Amygdala (tissue), 56 donors: ENCODE data around the gene COL8A2.

ENCODE experiments used
- DNase-seq, 56 donors: peaks; one replicate each; lab custom pipeline; 2025; lab: John Stamatoyannopoulos, UW

COL8A2 gene

GRCh38 chr1:36137776-36138175 is 12.8 kb upstream of the COL8A2 start:
- peak in 1 of 56 donors; percentile 17 for DNase-seq

DNA sequence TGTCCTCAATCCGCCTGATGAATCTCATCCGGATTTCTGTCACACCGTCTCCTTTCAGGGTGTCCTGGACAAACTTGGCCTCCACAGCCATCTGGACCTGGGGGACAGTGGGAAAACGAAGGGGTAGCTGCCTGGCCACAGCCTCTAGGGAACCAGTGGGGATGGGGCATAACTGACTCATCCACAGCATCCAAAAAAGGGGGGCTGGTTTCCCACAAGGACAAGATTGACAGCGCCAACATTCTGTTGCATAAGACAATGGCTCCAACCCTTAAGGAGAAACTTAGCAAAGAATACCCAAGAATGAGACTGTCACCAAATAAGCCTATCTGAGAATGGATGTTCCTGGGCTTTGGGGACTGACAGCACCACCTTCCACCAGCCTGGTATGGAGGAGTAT is 12.2 kb upstream of the COL8A2 start:
- DNase-seq: no peak

DNA sequence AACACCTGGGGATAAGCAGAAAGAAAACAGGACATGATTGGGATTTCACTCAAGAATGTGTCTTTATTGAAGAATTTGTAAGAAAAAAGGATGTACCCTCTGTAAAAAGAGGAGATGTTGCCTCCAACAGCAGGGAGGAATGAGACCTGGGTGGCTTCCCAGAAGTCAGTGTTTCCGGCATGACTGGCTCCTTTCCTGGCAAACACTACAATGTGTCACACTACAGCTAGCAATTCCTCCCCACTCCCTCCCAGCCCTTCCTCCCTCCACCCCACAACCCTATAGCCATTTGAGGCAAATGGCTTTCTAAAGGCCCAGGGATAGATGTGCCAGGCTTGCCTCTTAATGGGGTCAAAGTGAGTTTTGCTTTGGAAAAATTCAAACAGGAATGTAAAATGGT is 11.5 kb upstream of the COL8A2 start:
- DNase-seq: no peak

DNA sequence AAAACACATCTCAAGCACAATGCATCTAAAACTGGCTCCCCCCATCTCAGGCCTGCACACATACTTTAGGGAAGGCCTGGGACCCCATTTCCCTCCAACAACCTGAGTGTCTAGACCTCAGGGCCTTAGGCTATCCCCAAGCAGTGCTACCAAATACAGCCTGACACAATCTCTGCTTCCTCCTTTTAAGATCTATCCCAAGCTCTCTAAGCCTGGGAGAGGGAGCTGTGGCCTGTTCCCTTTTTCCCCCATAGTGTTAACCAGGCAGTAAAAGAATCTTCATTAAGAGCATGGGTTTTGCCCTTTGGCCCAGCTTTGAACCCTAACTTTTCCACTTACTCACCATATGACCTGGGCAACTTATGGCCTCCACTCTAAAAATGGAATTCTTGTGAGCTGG is 10.8 kb upstream of the COL8A2 start:
- DNase-seq: no peak

DNA sequence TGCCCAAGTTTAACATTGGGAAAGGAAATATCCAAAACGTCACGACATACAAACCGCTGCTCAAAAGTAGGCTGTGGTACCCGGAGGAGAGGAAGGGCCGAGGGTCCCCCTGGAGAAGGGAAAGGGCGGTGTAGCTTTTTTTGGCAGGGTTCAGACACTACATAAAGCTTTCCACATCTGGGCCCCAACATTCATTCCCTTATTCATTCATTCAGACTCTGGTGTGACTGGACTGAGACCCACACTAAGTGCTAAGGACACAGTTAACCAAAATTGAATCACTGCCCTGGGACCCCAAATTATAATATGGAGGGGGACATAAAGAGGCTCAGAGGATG is 10.3 kb upstream of the COL8A2 start:
- no peak for DNase-seq

- peak in 37 of 56 donors; percentile 7 to 77 (median 34) for DNase-seq
Measured at GRCh38 chr1:36134505-36135329, 9.7 kb upstream of the COL8A2 start.

DNA sequence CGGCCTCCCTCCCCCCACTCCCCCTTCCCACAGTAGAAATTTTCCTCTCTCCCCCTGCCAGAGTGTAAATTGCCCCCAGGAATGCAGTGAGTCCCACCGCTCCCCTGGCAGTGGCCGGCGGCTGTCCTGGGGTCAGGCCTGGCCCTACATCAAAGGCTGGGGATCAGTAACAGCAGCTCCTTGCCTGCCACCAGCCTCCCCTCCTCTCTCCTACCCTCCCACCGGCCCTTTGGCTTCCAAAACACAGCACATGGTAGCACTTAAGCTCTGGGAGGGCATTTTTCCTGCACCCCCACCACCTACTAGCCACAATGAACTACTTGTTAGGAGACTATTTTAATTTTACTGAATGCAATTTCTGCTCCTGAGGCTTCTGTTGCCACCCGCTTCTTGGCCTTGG is 9.0 kb upstream of the COL8A2 start:
- DNase-seq: no peak

DNA sequence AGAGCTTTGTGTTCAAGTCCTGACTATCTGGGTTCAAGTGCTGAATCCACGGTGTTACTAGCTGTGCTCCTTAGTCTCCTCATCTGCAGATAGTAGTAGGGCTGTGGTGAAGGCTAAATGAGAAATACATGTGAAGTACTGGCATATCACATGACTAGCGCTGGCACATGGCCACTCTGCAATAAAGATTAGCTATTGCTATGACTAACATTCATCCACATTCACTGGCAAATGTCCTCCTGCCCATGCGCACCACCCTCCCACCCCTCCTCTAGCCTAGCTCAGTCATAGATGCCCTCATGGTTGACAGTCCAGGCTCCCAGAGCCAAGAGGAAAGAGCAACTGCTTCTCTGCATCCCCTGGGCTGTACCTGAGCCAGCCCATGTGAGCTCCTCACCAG is 8.5 kb upstream of the COL8A2 start:
- peak in 22 of 56 donors; percentile 10 to 72 (median 28) for DNase-seq

DNA sequence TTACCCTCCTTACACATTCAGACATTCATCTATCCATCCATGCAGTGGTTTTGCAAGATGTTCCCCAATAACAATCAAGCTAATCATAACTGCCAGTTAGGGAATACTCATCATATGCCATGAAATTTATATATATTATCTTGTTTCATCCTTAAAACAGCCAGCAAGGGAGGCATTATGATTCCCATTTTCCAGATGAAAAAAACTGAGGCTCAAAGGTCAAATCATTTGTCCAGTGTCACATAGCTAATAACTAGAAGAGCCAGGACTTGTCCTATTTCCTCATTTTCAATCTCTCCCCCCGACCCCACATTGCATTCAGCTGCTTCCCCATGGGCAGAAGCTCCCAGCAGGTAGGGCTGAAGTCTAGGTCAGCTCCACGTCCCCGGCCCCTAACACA is 7.0 kb upstream of the COL8A2 start:
- DNase-seq: no peak

DNA sequence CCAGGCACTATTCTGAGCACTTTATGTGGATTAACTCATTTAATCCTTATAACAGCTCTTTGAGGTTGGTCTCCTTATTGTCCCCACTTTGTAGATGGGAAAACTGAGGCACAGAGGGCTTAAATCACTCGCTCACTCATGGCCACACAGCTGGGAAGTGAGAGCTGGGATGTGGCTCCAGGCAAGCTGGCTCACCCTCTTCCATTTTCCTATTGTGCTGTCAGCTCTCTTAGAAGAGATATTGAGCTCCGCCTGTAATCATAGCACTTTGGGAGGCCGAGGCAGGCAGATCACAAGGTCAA is 3.8 kb upstream of the COL8A2 start:
- DNase-seq: no peak

GRCh38 chr1:36128126-36128904 is 3.3 kb upstream of the COL8A2 start:
- DNase-seq: no peak

DNA sequence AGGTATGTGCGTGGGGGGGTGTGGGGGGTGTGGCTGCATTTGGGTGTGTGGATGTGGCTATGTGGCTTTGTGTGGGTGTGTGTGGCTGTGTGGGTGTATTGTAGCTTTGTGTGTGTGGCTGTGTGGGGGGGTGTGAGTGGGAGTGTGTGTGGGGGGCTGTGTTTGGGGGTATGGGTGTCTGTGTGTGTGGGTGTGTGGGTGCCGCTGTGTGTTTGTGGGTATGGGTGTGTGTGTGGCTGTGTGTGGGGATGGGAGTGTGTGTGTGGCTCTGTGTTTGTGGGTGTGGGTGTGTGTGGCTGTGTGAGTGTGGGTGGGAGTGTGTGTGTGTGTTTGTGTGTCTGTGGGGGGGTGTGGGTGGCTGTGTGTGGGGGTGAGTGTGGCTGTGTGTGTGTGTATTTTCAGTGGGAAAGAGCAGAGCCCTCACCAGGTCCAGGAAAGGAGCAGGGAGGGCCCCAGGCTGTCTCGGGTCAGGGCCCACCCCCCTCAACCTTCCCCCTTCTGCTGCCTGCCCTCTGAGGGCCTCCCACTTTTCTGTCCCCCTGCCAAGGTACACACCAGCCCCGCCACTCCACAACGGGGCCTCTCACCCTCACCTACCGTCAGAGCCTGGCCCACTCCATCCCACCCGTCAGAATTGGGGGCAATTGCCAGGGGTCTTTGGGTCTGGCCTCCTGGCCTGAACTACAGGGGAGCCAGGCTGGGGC is 1.9 kb upstream of the COL8A2 start:
- DNase-seq: peak in 1 of 56 donors; percentile 22

- DNase-seq: no peak
Measured at GRCh38 chr1:36126005-36126716, 1.1 kb upstream of the COL8A2 start.

DNA sequence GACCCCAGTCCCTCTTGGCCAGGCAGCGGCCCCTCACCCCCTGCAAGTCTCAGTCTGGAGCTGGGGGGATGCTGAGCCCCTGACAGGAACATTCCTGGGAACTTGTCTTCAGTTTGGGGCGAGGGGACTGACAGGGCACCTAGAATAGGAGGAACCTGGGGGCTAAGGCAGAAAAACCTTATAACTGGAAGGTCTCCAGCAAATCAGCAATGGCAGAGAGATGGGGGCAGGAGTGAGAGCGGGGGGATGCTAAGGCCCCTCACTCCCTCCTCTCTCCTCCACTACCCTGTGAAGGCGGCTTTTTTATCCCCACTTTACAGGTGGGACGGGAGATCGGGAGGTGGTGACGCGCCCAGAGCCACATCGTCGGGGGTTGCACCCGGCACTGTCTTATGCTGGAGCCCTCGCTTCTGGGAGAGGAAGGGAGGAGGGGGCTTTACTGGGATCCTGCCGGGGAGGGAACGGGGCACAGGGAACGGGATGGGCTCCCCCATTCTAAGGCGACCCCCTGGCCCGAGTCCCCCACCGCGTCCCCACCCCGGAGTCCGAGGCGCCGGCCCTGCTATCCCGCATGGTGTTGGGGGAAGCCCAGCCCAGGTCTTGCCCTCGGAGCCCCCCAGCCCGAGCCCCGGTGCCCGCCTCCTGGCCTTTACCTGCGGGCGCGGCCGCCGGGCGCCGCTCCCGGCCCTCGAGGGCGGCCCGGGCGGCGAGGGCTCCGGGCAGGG is 456 bp downstream of the COL8A2 start:
- no peak for DNase-seq

DNA sequence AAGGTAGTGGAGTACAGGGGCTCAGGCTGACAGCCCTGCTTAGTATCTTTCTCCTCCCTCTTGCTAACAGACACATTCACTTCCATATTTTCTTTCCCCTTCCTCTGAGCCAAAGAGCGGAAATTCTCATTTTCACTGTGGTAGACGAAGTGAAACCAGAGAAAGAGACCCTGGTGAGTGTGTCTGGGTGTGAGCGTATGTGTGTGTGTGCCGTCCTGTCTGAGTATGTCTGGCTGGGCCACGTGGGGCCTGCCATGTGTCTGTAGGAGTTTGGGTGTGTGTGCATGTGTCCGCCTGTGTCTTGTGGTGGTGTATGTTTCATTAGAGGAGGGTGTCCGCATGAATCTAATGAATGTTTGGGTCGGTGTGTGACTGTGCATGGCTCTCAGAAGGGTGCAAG is 1.7 kb downstream of the COL8A2 start:
- DNase-seq: peak in 12 of 56 donors; percentile 10 to 58 (median 17)

- no peak for DNase-seq
Measured at GRCh38 chr1:36122062-36123030, 2.7 kb downstream of the COL8A2 start.

DNA sequence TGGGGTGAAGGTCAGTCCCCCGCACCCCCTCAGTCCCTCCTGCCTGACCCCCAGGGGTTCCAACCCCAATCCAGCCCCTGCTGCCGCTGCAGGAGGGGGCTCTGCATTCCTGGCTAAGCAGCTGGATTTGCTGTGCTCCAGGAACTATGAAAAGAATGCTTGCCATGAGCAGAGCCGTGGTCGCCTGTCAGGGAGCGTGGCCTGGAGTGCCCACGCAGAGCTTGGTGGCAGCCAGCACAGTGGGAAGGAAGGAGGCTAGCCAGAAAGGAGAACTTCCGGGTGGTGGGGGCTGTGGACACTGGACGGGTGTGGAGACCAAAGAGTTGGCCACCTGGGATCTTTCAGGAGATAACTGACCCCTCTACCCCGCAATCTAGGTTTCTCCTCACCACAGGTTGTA is 5.6 kb downstream of the COL8A2 start:
- no peak for DNase-seq

- DNase-seq: peak in 1 of 56 donors; percentile 17
Measured at GRCh38 chr1:36118447-36119204, 6.4 kb downstream of the COL8A2 start.
